ENCODE results near the gene CASP10. TPM values are rescaled to one million over a fixed set of nuclear protein-coding genes. Genes with fewer than 3 reads are reported as not detected.
A peak's percentile ranks its signal among the peaks of the same experiment; 100 is the strongest.

The CASP10 gene
- total and polyA plus RNA-seq, 3 donors from 2014 or later: 2.4 to 10.4 (median 5.2) TPM

- Histone ChIP-seq H3K27ac (no peak overlapping the region), H3K4me3 (no peak overlapping the region), H3K36me3 (ENCODE audit: low read depth, missing control alignments) (no peaks in the 10 kb centered on the region), H3K4me1 (peaks cover 14% of the 10 kb centered on the region), H3K9me3 (no peaks in the 10 kb centered on the region), H3K27me3 (no peaks in the 10 kb centered on the region)
- DNase-seq: no peak
- WGBS, 2 donors: 83 to 88% methylated on average over 5 of the region's 5 CpGs
- intact Hi-C loops (cut with DNase I; ENCODE audit: low total_unique reads): no loop called here
- TF ChIP-seq POLR2A (IDR thresholded peaks at IDR 0.05) (no peak), CTCF (IDR thresholded peaks at IDR 0.05) (no peak)
Observed at GRCh38 chr2:201219328-201220096, 36.6 kb downstream of the CASP10 start.

GRCh38 chr2:201220102-201220570 lies 37.2 kb downstream of the CASP10 start:
- DNase-seq: peak; percentile 45
- no peak overlapping the region for H3K27ac ChIP-seq
- peaks cover 14% of the 10 kb centered on the region for H3K4me1 ChIP-seq
- intact Hi-C loops (cut with DNase I; ENCODE audit: low total_unique reads): no loop called here
- H3K9me3 ChIP-seq: no peaks in the 10 kb centered on the region
- 36 to 49% methylated on average over 4 of the region's 4 CpGs for WGBS, 2 donors
- H3K36me3 ChIP-seq (ENCODE audit: low read depth, missing control alignments): no peaks in the 10 kb centered on the region
- no peaks in the 10 kb centered on the region for H3K27me3 ChIP-seq
- no peak overlapping the region for H3K4me3 ChIP-seq
- no peak for TF ChIP-seq CTCF (IDR thresholded peaks at IDR 0.05)
- TF ChIP-seq POLR2A (IDR thresholded peaks at IDR 0.05): no peak

- no peak for TF ChIP-seq POLR2A (IDR thresholded peaks at IDR 0.05)
- no peak for TF ChIP-seq CTCF (IDR thresholded peaks at IDR 0.05)
- Histone ChIP-seq H3K4me3 (no peak overlapping the region), H3K4me1 (peaks cover 14% of the 10 kb centered on the region), H3K27me3 (no peaks in the 10 kb centered on the region), H3K36me3 (ENCODE audit: low read depth, missing control alignments) (no peaks in the 10 kb centered on the region), H3K27ac (no peak overlapping the region), H3K9me3 (no peaks in the 10 kb centered on the region)
- 45 to 52% methylated on average over 8 of the region's 8 CpGs for WGBS, 2 donors
- intact Hi-C loops (cut with DNase I; ENCODE audit: low total_unique reads): no loop called here
- peak; percentile 34 for DNase-seq
Observed at GRCh38 chr2:201223089-201224073, 40.4 kb downstream of the CASP10 start.

- intact Hi-C loops (cut with DNase I; ENCODE audit: low total_unique reads): no loop called here
- Histone ChIP-seq H3K4me3 (no peak overlapping the region), H3K4me1 (peaks cover 10% of the 10 kb centered on the region), H3K9me3 (no peaks in the 10 kb centered on the region), H3K36me3 (ENCODE audit: low read depth, missing control alignments) (no peaks in the 10 kb centered on the region), H3K27ac (no peak overlapping the region), H3K27me3 (no peaks in the 10 kb centered on the region)
- no peak for DNase-seq
- 89 to 91% methylated on average over 3 of the region's 3 CpGs for WGBS, 2 donors
- TF ChIP-seq CTCF (IDR thresholded peaks at IDR 0.05): no peak
- no peak for TF ChIP-seq POLR2A (IDR thresholded peaks at IDR 0.05)
Observed at GRCh38 chr2:201228271-201228911, 45.5 kb downstream of the CASP10 start.
